ENCODE data around the gene NAB2.
"Not testable (repeated sequence)": the region's sequence is repeated elsewhere in the genome, so short reads cannot be mapped to it uniquely, and the experiment has no call there.

Gene NAB2

GRCh38 chr12:57088354-57089270, at the start of gene NAB2:
Gene NAB2, plus strand, starts transcription at chr12:57089114. Its CDS starts 158 bp downstream, at chr12:57089272.
- no peak for FAIRE-seq

GRCh38 chr12:57040211-57040610, 48.7 kb upstream of the NAB2 start:
- FAIRE-seq, result no peak

DNA sequence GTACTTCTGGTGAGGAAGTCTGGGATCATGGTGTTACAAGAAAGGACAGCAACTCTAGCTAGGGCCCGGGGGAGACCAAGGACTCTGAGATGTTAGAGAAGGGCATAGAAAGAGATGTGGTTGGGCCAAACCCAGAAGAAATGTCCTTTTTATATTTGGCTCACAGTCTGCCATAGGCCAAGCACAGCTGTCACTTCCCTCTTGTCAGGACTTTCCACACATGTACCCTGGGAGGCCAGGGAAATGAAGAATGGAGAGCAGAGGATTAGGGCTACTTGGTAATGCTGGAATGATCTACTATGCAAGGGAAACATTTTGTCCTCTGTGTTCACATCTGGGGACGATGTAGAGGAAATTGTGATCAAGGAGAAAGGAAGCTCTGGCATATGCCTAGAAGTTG, 48.2 kb upstream of the NAB2 start:
- no peak for FAIRE-seq

DNA sequence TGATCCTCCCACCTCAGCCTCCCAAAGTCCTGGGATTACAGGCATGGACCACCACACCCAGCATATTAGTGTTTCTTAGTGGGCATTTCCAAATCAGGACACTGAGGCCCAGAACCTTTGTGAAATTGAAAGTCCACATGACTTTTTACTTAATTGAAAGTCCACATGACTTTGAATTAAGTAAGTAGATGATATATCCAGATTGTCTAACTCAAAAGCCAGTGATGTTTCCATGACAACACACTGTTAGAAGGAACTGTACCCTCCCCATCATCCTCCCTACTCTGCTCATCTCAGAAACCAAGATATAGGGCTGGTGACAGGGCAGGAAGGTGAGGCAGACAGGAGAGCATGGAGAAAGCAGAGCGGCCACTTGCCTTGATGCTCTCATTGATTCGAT, 46.2 kb upstream of the NAB2 start:
- FAIRE-seq, result no peak

DNA sequence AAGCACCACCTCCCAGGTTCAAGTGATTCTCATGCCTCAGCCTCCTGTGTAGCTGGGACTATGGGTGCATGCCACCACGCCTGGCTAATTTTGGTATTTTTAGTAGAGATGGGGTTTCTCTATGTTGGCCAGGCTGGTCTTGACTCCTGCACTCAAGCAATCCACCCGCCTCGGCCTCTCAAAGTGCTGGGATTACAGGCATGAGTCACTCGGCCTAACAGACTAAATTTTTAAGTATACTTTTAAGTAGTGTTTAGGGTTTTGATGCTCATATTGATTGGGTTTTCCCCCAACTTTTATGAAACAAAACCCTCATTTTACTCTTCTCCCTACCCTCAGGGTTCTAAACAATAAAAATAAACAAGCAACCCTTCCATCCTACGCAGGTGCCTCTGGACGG, 44.4 kb upstream of the NAB2 start:
- no peak for FAIRE-seq

- no peak for FAIRE-seq
Measured at GRCh38 chr12:57044889-57045288, 44.0 kb upstream of the NAB2 start.

DNA sequence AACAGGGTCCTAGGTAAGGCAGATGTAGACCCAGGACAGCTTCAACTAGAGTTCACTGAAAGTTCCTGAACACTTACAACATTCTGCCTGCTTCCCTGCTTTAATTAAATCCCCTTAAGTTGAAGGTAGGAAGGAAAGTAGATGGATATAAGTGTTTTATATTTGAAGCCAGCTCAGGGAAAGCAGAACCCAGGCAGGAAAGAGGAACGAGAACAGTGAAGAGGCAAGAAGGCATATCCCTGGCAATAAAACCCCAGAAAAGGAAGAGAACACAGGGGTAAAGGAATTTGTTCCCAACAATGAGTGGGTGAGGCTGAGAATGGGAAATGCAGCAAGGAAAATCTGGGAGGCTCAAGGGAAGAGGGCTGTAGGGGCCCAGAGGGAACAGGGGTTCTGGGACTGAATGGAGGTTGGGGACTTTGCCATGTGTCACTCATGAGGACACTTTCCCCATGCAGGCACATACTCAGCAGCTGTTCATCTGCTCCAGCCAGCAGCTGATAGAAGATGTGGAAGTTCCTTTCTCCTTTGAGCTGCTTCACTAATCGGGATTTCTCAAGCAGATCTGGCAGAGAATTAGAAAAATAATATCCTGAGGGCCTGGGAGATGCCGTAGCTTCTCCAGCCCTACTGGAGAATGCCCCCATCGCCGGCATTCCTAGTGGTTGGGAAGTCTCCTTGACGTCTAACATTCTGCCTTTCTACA, 42.7 kb upstream of the NAB2 start:
- no peak for FAIRE-seq

DNA sequence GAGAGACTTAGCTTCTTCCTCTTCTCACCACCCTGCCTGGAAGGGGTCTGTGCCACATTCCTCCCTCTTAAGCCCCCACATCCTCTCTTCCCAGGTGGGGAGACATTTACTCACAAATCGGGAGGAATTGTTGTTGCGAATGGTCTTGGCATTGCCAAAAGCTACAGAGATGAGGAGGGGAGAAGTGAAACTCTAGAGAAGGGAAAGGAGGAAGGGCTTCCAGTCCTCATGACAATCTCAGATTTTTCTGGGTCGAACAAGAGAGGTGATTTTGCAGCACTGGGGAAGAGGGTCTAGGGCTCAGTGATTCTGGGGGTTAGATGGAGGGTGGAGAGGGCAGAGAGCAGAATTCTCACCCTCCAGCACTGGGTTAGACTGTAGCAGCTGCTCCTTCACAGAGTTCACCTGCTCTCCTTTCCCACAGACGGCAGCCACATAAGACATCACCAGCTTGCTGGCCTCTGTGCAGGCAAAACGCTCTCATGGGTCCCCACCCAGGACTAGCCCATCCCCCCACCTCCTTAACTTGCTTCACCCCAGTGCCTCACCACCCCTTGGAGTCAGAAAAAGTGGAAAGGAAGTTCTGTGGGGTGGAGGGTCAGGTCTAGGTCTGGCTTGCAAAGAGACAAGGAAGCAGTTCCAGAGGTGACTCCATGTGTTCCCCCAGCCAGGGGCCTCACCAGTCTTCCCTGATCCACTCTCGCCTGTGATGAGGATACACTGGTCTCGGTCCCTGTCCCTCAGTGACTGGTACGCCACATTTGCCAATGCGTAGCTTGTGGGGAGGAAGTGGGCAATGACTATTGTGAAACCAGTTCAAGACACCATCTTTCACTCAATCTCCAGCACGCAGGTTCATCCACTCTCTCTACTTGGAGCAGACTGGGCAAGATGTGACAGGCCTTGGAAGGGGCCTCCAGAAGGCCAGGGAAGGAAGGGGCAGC, 41.7 kb upstream of the NAB2 start:
- no peak for FAIRE-seq

GRCh38 chr12:57047981-57048380, 40.9 kb upstream of the NAB2 start:
- no peak for FAIRE-seq

- no peak for FAIRE-seq
Measured at GRCh38 chr12:57048423-57049118, 40.3 kb upstream of the NAB2 start.

GRCh38 chr12:57049119-57049446, 39.8 kb upstream of the NAB2 start:
- FAIRE-seq, result no peak

- no peak for FAIRE-seq
Measured at GRCh38 chr12:57049890-57050289, 39.0 kb upstream of the NAB2 start, which contains the start of gene MYO1A. Gene MYO1A, minus strand, starts transcription at chr12:57050129. Its CDS starts 1,806 bp downstream, at chr12:57048323.

GRCh38 chr12:57051011-57051410, 37.9 kb upstream of the NAB2 start:
- FAIRE-seq, result no peak

DNA sequence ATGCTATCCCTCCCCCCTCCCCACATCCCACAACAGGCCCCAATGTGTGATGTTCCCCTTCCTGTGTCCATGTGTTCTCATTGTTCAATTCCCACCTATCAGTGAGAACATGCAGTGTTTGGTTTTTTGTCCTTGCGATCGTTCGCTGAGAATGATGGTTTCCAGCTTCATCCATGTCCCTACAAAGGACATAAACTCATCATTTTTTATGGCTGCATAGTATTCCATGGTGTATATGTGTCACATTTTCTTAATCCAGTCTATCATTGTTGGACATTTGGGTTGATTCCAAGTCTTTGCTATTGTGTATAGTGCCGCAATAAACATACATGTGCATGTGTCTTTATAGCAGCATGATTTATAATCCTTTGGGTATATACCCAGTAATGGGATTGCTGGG, 35.8 kb upstream of the NAB2 start:
- FAIRE-seq, result not testable (repeated sequence)

GRCh38 chr12:57053901-57054300, 35.0 kb upstream of the NAB2 start:
- FAIRE-seq, result not testable (repeated sequence)

DNA sequence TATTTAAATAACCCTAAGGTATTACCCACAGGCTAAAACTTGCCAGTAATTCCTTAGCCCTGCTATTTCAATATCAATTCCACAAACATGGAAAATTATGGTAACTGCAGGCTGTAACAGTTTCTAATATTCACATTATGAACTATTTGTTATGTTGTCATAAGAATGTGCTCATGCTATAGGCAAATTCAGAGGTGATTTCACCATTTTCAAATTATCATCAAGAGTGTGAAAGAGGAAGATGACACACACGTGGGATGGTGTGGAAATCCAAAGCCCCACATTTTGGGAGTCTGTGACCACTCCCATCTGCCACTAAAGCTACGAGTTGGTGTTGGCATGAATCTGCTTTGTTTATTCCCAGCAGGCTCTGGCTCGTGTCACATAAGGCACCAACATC, 33.1 kb upstream of the NAB2 start:
- FAIRE-seq, result no peak

GRCh38 chr12:57057067-57057751, 31.7 kb upstream of the NAB2 start:
- no peak for FAIRE-seq

GRCh38 chr12:57058454-57058853, 30.5 kb upstream of the NAB2 start:
- FAIRE-seq, result no peak

DNA sequence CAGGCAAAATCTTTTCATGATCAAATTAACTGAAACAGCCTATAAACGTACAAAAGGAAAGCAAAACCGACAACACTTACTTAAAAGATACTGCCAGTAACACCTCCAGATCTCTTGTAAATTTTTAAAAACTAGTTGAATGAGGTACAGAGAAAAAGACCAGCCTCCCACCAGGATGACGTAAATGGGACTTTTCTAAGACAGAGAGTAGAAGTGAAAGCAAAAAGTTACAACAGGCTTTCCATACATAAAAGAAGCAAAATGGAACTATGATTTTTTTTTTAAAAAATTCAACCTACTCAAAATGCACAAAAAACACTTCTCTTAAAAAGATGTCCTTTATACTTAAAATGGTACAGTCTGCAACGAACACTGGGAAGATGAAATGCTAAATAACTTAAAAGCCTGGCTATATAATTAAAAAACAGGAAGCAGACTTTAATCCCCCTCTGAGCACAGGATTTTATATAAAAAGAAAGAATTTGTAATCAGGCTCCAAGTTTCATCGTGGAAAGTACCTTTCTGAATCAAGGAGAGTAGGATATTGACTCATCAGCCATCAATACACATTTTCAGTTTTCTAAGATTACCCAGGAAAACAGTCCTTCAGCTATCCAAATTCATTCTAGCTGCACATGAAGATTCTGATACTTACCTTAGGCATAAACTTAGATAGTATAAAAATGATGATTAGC, 24.8 kb upstream of the NAB2 start:
- peak; percentile 63 for FAIRE-seq

- FAIRE-seq, result no peak
Measured at GRCh38 chr12:57066245-57066644, 22.7 kb upstream of the NAB2 start.

DNA sequence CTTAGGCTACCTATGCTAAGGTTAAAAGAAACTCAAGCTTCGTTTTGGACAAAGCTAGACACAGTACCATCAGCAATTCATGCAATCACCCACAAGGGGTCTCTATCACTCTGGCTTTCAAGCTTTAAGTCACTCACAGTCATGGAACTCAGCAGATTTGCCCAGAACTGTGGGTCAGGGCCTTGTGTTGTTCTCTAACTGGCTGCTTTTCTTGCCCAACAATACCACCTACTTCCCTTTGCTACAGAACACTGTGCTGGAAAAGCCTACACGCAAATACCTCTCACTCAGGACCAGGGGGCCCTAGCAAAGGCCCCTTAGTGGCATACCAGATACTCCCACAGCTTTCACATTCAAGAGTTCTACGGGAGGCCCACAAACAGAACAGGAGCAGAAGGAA, 19.4 kb upstream of the NAB2 start:
- peak; percentile 90 for FAIRE-seq

Measured in A204.1 (cell line).